NCI-H1694 (cell line): ENCODE data around the gene OXGR1.

Experiments
- DNase-seq: peaks from one replicate; lab custom pipeline; 2025; lab: John Stamatoyannopoulos, UW

Gene OXGR1

GRCh38 chr13:96963786-96964475 lies 30.3 kb downstream of the OXGR1 start:
- DNase-seq, result no peak

- no peak for DNase-seq
These were observed 33.9 kb downstream of the OXGR1 start for GRCh38 chr13:96960379-96960778.

- peak; percentile 75 for DNase-seq
These were observed 35.9 kb downstream of the OXGR1 start for GRCh38 chr13:96958286-96958891.

GRCh38 chr13:96952595-96952994 lies 41.7 kb downstream of the OXGR1 start:
- no peak for DNase-seq

GRCh38 chr13:96948127-96948526 lies 46.1 kb downstream of the OXGR1 start:
- no peak for DNase-seq

GRCh38 chr13:96947343-96947910 lies 46.8 kb downstream of the OXGR1 start:
- DNase-seq, result no peak

GRCh38 chr13:96946709-96947311 lies 47.5 kb downstream of the OXGR1 start:
- DNase-seq, result no peak

GRCh38 chr13:96940961-96941360 lies 53.3 kb downstream of the OXGR1 start:
- no peak for DNase-seq

GRCh38 chr13:96935901-96936300 lies 58.4 kb downstream of the OXGR1 start:
- DNase-seq, result no peak
